ENCODE results near the gene OR1Q1. TPM values are rescaled to one million over a fixed set of nuclear protein-coding genes. Genes with fewer than 3 reads are reported as not detected.

OR1Q1 gene, protein sequence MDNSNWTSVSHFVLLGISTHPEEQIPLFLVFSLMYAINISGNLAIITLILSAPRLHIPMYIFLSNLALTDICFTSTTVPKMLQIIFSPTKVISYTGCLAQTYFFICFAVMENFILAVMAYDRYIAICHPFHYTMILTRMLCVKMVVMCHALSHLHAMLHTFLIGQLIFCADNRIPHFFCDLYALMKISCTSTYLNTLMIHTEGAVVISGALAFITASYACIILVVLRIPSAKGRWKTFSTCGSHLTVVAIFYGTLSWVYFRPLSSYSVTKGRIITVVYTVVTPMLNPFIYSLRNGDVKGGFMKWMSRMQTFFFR
- not detected in 2 replicates for total RNA-seq

DNA sequence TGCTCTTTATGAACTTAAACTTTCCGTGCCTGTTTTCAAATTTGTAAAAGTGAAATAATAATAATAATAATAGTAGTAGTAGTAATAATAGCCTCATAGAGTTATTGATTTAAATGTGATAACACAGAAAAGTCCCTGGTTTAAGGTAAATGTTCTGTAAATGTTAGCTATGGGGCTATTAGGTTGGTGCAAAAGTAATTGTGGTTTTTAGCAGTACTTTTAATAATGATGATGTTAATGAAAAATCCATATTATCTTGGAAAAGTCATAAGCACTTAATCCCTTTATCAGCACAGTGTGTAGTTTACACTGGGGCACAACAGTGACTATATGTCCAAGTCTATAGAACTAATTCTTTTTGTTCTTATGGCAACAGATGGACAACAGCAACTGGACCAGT, at the start of gene OR1Q1:
Gene OR1Q1, plus strand, starts transcription at position 377 of the 400 bp plus-strand sequence. Its CDS starts 0 bp downstream, at position 377.

DNA sequence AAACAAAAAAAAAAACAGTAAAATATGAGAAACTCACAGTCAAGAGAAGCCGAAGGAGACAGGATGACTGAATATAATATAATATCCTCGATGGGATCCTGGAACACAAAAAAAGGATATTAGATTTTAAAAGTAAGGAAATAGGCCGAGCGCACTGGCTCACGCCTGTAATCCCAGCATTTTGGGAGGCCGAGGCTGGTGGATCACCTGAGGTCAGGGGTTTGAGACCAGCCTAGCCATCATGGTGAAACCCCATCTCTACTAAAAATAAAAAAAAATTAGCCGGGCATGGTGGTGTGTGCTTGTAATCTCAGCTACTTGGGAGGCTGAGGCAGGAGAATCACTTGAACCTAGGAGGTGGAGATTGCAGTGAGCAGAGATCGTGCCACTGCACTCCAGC, 31.3 kb upstream of the OR1Q1 start, which contains the start of gene OR1L8:
Gene OR1L8, minus strand, starts transcription at position 101 of the 400 bp plus-strand sequence. CDS start 14,907 bp downstream, outside the sequence.

DNA sequence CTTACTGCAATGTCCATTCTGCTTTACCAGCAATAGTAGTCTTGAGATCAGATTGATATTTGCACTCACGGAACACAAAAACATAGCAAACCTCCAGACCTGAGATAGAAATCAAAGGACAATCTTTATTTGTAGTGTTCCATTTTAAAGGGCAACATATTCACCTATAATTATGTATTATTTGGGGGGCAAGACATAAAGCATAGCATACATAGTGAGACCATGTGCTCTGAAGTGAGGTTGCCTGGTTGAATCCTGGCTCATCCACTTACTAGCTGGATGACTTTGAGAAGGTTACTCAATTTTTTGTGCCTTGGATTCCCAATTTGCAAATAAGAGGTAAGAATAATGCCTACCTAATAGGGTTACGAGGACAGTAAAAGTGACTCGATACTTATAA, 43.0 kb downstream of the OR1Q1 start, which contains the start of gene OR1B1:
Gene OR1B1, minus strand, starts transcription at position 101 of the 400 bp plus-strand sequence.

DNA sequence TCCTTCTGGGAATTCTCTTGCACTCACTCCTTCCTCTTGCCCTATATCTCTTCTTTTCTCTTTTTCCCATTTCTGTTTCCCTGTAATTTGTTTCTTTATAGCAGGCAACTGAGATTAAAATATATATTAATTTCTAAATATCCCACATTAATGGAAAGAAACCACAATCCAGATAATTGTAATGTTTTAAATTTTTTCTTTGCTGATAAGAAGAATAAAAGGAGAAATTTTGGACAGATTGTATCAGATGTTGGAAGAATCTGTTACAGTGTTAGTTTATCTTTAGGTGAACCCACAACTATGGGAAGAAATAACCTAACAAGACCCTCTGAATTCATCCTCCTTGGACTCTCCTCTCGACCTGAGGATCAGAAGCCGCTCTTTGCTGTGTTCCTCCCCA, 46.9 kb downstream of the OR1Q1 start, which contains the start of gene OR1L1:
Gene OR1L1, plus strand, starts transcription at position 301 of the 400 bp plus-strand sequence. Its CDS starts 0 bp downstream, at position 301.

Other genes with a start within 250 kb of the OR1Q1 start
- gene PTGS1, start 243.7 kb upstream of the OR1Q1 start, total RNA-seq = 0.43 and 39.4 TPM in 2 replicates
- not detected in 2 replicates for gene OR1J1, start 136.8 kb upstream of the OR1Q1 start, total RNA-seq
- gene OR1J2, start 103.9 kb upstream of the OR1Q1 start, total RNA-seq = not detected in 2 replicates
- gene OR1J4, start 95.6 kb upstream of the OR1Q1 start, total RNA-seq = not detected in 2 replicates
- not detected in 2 replicates for gene OR1N1, start 87.4 kb upstream of the OR1Q1 start, total RNA-seq
- not detected in 2 replicates for gene OR1N2, start 61.6 kb upstream of the OR1Q1 start, total RNA-seq
- gene OR1L8, start 31.4 kb upstream of the OR1Q1 start, total RNA-seq = under 0.01 and 0.22 TPM in 2 replicates
- gene OR1B1, start 42.9 kb downstream of the OR1Q1 start, total RNA-seq = 0.14 TPM in 1 of 2 replicates, not detected in the other
- gene OR1L1, start 47.0 kb downstream of the OR1Q1 start, total RNA-seq = not detected in 2 replicates
- not detected in 2 replicates for gene OR1L3, start 60.4 kb downstream of the OR1Q1 start, total RNA-seq
- not detected in 2 replicates for gene OR1L4, start 109.3 kb downstream of the OR1Q1 start, total RNA-seq
- gene OR1L6, start 127.6 kb downstream of the OR1Q1 start, total RNA-seq = not detected in 2 replicates
- not detected in 2 replicates for gene OR5C1, start 174.2 kb downstream of the OR1Q1 start, total RNA-seq
- not detected in 2 replicates for gene OR1K1, start 185.4 kb downstream of the OR1Q1 start, total RNA-seq
- gene PDCL, start 213.8 kb downstream of the OR1Q1 start, total RNA-seq = 46.6 and 53.5 TPM in 2 replicates

Data from thoracic aorta endothelial cell (primary cell).